Keratinocyte (primary cell): ENCODE results near the gene AGTPBP1. TPM values are rescaled to one million over a fixed set of nuclear protein-coding genes. Genes with fewer than 3 reads are reported as not detected.

Experiments used
- DNase-seq: peaks from one replicate; pipeline ENCODE4 v3.0.0-alpha.2; 2011; ENCODE audit warnings: low read depth, missing footprints, low spot score
- FAIRE-seq: peaks from 2 replicates; lab custom pipeline; 2011; peaks lifted over from hg19 to GRCh38; lab: Jason Lieb, UNC
- H2AFZ ChIP-seq: 2 replicates; pipeline ENCODE4 v1.6.0; 2012; ENCODE audit warnings: low read length, control low read depth, inconsistent platforms; ENCODE audit not compliant: control insufficient read depth
- H3K27ac ChIP-seq: 2 replicates; pipeline ENCODE4 v1.5.1; 2011; ENCODE audit warnings: low read length; ENCODE audit not compliant: control insufficient read depth, insufficient read depth
- H3K27me3 ChIP-seq: 3 replicates; pipeline ENCODE4 v1.6.0; 2011; ENCODE audit warnings: low read length; ENCODE audit not compliant: control insufficient read depth, insufficient read depth; ENCODE audit errors: extremely low read depth
- H3K36me3 ChIP-seq, 2 experiments: 2 replicates in 1 of 2; 3 replicates in 1 of 2; pipeline ENCODE4 v1.5.1; 2011; ENCODE audit warnings: low read length in 2 of 2, mild to moderate bottlenecking in 1 of 2; ENCODE audit not compliant: control insufficient read depth in 2 of 2, insufficient read depth in 2 of 2; ENCODE audit errors: extremely low read depth in 1 of 2
- H3K4me1 ChIP-seq: 3 replicates; pipeline ENCODE4 v1.5.1; 2011; ENCODE audit warnings: low read length; ENCODE audit not compliant: control insufficient read depth, insufficient read depth; ENCODE audit errors: extremely low read depth
- H3K4me2 ChIP-seq: 3 replicates; pipeline ENCODE4 v1.6.0; 2011; ENCODE audit warnings: low read depth, low read length; ENCODE audit not compliant: control insufficient read depth, insufficient read depth; ENCODE audit errors: extremely low read depth
- H3K4me3 ChIP-seq, 3 experiments: fragments of 200-600 bp in 1 of 3; sonication (generic) in 1 of 3; 2 replicates in 2 of 3; 3 replicates in 1 of 3; pipeline ENCODE4 v1.5.1; 2011 to 2016; ENCODE audit warnings: low read length in 3 of 3, mild to moderate bottlenecking in 3 of 3, control low read depth in 2 of 3, inconsistent platforms in 1 of 3, low read depth in 1 of 3, mixed read lengths in 1 of 3, mixed run types in 1 of 3, moderate library complexity in 1 of 3; ENCODE audit not compliant: control insufficient read depth in 2 of 3, insufficient read depth in 2 of 3; ENCODE audit errors: extremely low read depth in 1 of 3
- H3K79me2 ChIP-seq: 2 replicates; pipeline ENCODE4 v1.6.0; 2012; ENCODE audit warnings: low read length; ENCODE audit not compliant: control insufficient read depth, insufficient read depth
- H3K9ac ChIP-seq: 3 replicates; pipeline ENCODE4 v1.6.0; 2011; ENCODE audit warnings: low read length; ENCODE audit not compliant: control insufficient read depth, insufficient read depth; ENCODE audit errors: extremely low read depth
- H3K9me1 ChIP-seq: 3 replicates; pipeline ENCODE4 v1.6.0; 2011; ENCODE audit warnings: low read length; ENCODE audit not compliant: control insufficient read depth, insufficient read depth; ENCODE audit errors: extremely low read depth
- H3K9me3 ChIP-seq: 2 replicates; pipeline ENCODE4 v1.5.1; 2012; ENCODE audit warnings: low read depth, low read length; ENCODE audit not compliant: control insufficient read depth
- H4K20me1 ChIP-seq: 3 replicates; pipeline ENCODE4 v1.6.0; 2011; ENCODE audit warnings: low read length; ENCODE audit not compliant: control insufficient read depth, insufficient read depth; ENCODE audit errors: extremely low read depth
- EZH2 ChIP-seq: IDR thresholded peaks from one replicate; pipeline ENCODE4 v1.6.1; 2012; ENCODE audit warnings: inconsistent platforms, mild to moderate bottlenecking, low read length, moderate library complexity
- dilution Hi-C: fragments of 300-500 bp; cut with MboI; formaldehyde crosslinking; loops from one replicate; pipeline ENCODE4 v1.7.0; 2020; ENCODE audit warnings: low sequenced_read_pairs; ENCODE audit not compliant: extremely low pct_ligation_motif_present
- polyA plus RNA-seq, 5 experiments: library from polyadenylated mRNA; depleted of rRNA in 3 of 5; stranded (reverse) in 3 of 5; stranded (forward) in 1 of 5; unstranded in 1 of 5; fragments of >200 nt; gene quantifications; 1 replicate in 1 of 5; 2 replicates in 3 of 5; 3 replicates in 1 of 5; pipeline versions ENCODE4 v1.2.1 to v1.2.3, GENCODE V29; 2011 to 2012; ENCODE audit warnings: missing spikeins in 2 of 5, low read depth in 1 of 5, low replicate concordance in 1 of 5
- TF ChIP-seq, protein P1 (sequence below), 3 experiments: IDR thresholded peaks in 1 of 3; conservative IDR thresholded peaks in 1 of 3; optimal IDR thresholded peaks in 1 of 3; 2 replicates in 2 of 3; 3 replicates in 1 of 3; pipeline versions ENCODE3 to v1.5.1; 2011; ENCODE audit warnings: low read length in 3 of 3, mild to moderate bottlenecking in 3 of 3, moderate library complexity in 2 of 3, control low read depth in 1 of 3, inconsistent platforms in 1 of 3; ENCODE audit not compliant: insufficient read depth in 2 of 3; ENCODE audit errors: extremely low read depth in 1 of 3

The AGTPBP1 gene
- polyA plus RNA-seq, 1 donor (not counting 4 experiments of a cell fraction or from before 2014, with no cell fraction given): 11.1 TPM

DNA sequence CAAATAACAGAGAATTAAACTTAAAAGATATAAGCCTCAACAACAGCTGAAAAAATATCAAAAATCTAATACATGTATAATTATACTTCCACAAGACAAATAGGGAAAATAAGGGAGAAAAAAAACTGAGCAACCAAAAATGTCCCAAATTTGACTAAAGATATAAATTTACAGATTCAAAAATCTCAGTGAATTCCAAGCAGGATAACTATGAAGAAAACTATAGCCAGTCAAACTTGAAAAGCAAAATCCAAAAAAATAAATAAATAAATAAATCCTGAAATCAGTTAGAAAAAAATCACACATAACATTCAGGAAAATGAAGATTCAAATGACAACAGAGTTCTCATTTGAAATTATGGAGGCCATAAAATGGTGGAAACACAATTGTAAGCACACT is 56.7 kb downstream of the AGTPBP1 start:
- no peak for FAIRE-seq
- no peak overlapping the region for H2AFZ ChIP-seq
- no peaks in the 10 kb centered on the region for H3K27me3 ChIP-seq
- DNase-seq: no peak
- no peak for TF ChIP-seq EZH2
- TF ChIP-seq, protein P1, sequence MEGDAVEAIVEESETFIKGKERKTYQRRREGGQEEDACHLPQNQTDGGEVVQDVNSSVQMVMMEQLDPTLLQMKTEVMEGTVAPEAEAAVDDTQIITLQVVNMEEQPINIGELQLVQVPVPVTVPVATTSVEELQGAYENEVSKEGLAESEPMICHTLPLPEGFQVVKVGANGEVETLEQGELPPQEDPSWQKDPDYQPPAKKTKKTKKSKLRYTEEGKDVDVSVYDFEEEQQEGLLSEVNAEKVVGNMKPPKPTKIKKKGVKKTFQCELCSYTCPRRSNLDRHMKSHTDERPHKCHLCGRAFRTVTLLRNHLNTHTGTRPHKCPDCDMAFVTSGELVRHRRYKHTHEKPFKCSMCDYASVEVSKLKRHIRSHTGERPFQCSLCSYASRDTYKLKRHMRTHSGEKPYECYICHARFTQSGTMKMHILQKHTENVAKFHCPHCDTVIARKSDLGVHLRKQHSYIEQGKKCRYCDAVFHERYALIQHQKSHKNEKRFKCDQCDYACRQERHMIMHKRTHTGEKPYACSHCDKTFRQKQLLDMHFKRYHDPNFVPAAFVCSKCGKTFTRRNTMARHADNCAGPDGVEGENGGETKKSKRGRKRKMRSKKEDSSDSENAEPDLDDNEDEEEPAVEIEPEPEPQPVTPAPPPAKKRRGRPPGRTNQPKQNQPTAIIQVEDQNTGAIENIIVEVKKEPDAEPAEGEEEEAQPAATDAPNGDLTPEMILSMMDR (optimal IDR thresholded peaks at IDR 0.05 in 1 of 3, IDR thresholded peaks at IDR 0.05 in 1 of 3, conservative IDR thresholded peaks at IDR 0.05 in 1 of 3; ENCODE audit: extremely low read depth in 1 of 3, insufficient read depth in 2 of 3, low read length in 3 of 3): no peak
- H3K9me1 ChIP-seq: no peaks in the 10 kb centered on the region
- no peaks in the 10 kb centered on the region for H3K4me1 ChIP-seq
- H3K9me3 ChIP-seq: no peaks in the 10 kb centered on the region
- dilution Hi-C loops: no loop called here
- no peak overlapping the region for H3K4me2 ChIP-seq
- no peaks in the 10 kb centered on the region for H3K79me2 ChIP-seq
- no peaks in the 10 kb centered on the region for H4K20me1 ChIP-seq
- no peaks in the 10 kb centered on the region for H3K36me3 ChIP-seq
- no peak overlapping the region for H3K27ac ChIP-seq
- H3K9ac ChIP-seq: no peak overlapping the region
- H3K4me3 ChIP-seq: no peak overlapping the region

DNA sequence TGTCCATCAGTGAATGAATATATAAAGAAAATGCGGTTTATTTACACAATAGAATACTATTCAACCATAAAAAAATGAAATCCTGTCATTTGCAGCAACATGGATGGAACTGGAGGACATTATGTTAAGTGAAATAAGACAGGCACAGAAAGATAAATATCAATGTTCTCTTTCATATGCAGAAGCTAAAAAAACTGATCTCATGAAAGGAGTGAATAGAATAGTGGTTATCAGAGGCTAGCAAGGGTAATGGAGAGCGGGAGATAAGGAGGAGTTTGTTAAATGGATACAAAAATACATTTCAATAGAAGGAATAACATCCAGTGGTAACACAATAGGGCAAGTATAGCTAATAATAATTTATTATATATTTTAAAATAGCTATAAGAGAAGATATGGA is 65.0 kb downstream of the AGTPBP1 start:
- no peak overlapping the region for H3K27ac ChIP-seq
- no peak overlapping the region for H3K4me2 ChIP-seq
- no peaks in the 10 kb centered on the region for H3K4me1 ChIP-seq
- DNase-seq (no peak), FAIRE-seq (no peak)
- no peak overlapping the region for H2AFZ ChIP-seq
- no peak overlapping the region for H3K9ac ChIP-seq
- H4K20me1 ChIP-seq: no peaks in the 10 kb centered on the region
- no peaks in the 10 kb centered on the region for H3K9me3 ChIP-seq
- H3K36me3 ChIP-seq: no peaks in the 10 kb centered on the region
- dilution Hi-C loops: no loop called here
- H3K4me3 ChIP-seq: no peak overlapping the region
- no peaks in the 10 kb centered on the region for H3K9me1 ChIP-seq
- no peaks in the 10 kb centered on the region for H3K79me2 ChIP-seq
- H3K27me3 ChIP-seq: no peaks in the 10 kb centered on the region
- TF ChIP-seq, protein P1 (optimal IDR thresholded peaks at IDR 0.05 in 1 of 3, IDR thresholded peaks at IDR 0.05 in 1 of 3, conservative IDR thresholded peaks at IDR 0.05 in 1 of 3; ENCODE audit: extremely low read depth in 1 of 3, insufficient read depth in 2 of 3, low read length in 3 of 3): no peak
- no peak for TF ChIP-seq EZH2
